HG03571 (cell line): ENCODE data around the gene PRPH2.
"Not testable (repeated sequence)": the region's sequence is repeated elsewhere in the genome, so short reads cannot be mapped to it uniquely, and the experiment has no call there.

ENCODE experiments used
- ATAC-seq: cut with Tn5 transposase; IDR thresholded peaks from one replicate; pipeline ENCODE4 v1.9.1; 2021; ENCODE audit not compliant: unreplicated experiment

PRPH2 gene

DNA sequence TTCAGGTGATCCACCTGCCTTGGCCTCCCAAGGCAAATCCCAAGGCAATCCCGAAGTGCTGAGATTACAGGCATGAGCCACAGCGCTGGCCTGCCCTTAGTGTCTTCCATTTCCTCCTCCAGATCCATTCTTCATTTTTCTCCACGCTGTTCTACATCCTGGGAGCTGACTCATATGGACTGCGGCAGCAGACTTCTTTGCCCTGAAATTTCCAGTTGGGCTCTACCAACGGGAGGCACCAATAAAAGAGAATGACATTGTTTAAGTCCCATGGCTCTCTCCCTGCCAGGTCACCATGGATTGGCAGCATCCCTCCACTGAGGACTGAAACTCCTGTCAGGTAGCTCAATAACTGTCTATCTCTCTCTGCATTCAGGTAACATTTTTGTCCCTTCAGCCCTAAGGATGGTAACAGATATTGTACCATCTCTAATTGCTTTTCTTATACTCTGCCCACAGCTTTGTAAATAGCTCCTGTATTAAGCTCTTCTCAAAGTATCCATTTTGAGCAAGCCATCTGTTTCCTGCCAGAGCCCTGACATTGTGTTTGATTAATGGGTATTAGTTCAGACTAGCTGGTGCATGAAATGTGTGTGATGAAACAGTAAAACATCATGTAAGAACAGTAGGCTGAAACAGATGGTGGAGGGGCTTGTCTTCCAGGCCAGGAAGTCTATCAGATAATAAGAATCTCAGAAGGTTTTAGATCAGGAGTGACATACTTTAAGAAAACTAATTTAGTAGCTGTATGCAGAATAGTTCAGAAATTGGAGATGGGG lies 19.9 kb upstream of the PRPH2 start:
- ATAC-seq, result no peak

DNA sequence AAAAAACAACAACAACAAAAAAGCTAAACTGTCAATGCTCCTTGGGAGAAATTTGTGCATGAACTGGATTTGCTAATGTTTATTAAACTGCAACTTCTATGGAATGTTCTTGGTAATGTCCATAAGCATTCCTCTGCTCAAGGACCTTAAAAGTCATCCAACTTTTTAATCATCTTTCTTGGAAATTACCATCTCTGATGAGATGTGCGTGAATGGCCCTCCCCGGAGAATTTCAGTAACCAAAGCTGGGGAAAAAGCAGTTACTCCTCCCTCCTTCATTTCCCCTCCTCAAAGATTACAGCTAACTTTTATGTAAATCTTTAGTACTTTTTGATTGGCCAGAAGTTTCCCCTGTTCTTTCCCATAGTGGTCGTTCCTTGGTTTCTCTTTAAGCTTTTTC lies 18.3 kb upstream of the PRPH2 start:
- ATAC-seq, result no peak

DNA sequence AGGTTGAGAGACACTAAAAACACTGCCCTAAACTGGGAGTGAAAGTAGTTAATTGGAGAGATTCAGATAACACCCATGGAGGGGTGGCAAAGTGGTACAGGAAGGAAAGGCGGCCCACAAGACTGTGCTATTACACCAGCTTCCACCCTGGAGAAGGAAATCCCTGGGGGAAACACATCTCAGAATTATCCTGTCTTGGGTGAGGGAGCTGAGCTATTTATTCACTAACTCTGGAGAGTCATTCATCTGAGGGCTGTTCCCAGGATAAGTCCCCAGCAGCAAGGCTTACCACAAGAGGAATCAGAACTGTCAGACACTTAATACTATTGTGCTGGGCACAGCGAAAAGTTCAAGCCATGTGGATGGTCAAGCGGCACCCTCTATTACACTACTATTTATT lies 13.6 kb upstream of the PRPH2 start:
- ATAC-seq, result no peak

DNA sequence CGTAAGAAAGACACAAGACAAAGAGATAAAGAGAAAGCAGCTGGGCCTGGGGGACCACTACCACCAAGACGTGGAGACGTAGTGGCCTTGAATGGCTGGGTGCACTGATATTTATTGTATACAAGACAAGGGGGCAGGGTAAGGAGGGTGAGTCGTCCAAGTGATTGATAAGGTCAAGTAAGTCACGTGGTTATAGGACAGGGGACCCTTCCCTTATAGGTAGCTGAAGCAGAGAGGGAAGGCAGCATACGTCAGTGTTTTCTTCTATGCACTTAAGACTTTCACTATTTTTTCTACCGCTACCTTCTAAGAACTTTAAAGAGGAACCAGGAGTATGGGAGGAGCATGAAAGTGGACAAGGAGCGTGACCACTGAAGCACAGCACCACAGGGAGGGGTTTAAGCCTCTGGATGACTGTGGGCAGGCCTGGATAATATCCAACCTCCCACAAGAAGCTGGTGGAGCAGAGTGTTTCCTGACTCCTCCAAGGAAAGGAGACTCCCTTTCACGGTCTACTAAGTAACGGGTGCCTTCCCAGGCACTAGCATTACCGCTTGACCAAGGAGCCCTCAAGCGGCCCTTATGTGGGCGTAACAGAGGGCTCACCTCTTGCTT lies 11.6 kb upstream of the PRPH2 start:
- ATAC-seq, result not testable (repeated sequence)

DNA sequence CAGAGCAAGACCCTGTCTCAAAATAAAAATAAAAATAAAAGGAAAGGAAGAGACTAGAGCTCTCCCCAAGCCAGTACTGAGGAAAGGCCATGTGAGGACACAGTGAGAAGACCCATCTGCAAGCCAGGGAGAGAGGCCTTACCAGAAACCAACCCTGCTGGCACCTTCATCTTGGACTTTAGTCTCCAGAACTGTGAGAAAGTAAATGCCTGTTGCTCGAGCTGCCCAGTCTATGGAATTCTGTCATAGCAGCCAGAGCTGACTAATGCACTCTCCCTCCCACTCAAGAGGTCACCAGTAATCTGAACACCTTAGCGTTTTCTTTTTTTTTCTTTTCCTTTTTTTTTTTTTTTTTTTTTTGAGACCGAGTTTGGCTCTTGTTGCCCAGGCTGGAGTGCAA lies 7.3 kb upstream of the PRPH2 start:
- ATAC-seq, result no peak

DNA sequence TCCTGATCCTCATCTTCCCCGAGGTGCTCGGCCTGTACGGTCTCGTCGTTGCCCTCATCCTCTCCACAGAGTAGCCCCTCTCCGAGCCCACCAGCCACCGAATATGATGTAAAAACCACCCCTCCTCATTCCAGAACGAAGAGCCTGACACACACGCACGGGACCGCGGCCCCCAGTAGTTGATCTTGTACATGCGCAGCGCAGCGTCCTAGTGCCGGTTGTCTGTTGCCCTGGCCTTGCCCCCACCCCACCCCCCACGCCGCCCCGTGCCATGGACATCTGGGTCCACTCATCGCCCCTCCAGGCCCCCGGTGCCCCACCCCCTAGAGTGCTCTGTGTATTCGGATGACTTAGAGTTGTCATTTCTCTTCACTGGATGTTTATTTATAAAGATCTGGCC lies 5.2 kb upstream of the PRPH2 start:
- no peak for ATAC-seq

DNA sequence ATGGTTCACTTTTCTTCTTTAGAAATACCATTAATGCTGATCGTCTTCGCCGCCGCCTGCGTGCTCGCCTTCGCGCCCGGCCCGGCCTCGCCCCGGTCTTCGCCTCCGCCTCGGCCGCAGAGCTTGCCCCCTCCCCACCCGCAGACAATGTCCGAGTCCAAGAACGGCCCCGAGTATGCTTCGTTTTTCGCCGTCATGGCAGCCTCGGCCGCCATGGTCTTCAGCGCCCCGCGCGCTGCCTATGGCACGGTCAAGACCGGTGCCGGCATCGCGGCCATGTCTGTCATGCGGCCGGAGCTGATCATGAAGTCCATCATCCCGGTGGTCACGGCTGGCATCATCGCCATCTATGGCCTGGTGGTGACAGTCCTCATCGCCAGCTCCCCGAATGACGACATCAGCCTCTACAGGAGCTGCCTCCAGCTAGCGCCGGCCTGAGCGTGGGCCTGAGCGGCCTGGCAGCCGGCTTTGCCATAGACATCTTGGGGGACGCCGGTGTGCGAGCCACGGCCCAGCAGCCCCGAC lies 4.8 kb upstream of the PRPH2 start:
- ATAC-seq, result no peak

DNA sequence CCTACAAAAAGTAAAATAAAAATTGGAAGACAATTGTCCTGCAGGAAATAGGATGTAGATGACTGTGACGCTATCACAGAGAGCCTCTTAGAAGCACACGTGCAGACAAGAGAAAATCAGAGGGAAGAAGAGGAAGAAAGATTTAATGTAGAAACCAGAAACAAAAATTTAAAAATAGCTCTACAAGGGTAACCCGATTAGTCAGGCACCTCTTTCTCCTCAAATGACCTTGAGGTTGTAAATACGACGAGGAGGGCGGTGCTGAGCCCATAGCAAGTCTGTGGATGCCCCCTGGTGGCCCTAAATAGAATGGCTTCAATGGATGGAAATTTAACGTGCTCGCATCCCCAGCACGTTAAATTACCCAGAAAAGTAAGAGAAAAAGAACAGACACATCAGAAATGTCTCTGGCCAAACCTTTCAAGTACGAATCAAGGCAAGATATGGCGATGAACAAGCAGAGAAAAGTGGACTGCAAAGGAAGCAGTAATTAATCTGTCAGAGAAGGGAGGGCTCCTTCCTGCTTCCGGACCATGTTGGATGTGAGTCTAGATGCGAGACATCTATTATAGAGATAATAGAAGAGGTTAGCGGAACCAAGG lies 4.2 kb upstream of the PRPH2 start:
- peak; percentile 62 for ATAC-seq

DNA sequence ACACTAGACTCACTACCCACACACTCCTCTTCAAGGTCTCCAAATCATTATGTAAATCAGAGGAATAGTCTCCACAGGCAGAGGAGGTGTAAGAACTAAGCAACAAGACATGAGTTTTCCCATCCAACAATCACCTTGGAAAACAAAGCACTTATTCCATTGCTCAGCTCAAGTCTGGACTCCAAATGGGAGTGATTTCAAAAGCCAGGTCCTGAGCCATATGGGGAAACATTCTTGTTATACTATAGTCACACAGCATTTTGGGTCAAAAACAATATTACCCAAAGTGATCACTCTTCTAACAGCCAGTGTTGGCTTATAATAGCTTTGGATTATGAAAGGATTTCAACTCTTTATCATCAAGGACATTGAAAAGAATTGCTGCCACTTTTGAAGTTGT lies 3.6 kb upstream of the PRPH2 start:
- no peak for ATAC-seq

DNA sequence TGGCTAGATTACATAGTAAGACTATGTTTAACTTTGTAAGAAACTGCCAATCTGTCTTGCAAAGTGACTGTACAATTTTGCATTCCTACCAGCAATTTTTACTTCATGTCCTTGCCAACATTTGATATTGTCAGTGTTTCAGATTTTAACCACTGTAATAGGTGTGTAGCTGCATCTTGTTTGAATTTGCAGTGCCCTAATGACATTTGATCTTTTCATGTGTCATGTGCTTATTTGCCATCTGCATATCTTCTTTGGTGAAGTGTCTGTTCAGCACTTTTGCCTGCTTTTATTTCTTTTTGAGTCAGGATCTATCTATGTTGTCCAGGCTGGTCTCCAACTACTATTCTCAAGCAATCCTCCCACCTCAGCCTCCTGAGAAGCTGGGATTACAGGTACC lies 2.4 kb upstream of the PRPH2 start:
- no peak for ATAC-seq

DNA sequence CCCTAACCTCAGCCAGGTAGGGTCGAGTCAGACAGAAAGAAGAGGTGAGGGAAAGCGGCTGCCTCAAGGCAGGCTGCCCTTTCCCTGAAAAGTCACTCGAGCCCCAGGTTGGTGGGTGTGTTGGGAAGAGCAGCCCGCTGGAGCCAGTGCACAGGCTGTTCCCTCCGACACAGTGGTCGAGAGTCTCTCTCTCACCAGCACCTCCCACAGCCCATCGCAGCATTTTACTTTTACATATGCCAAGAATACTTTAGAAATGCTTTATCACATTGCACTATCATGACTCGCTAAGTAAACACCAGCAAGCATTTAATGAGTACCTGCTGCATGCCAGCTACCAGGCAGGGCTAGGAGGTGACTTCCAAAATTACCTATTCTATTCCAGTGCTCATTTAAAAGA lies 1.7 kb downstream of the PRPH2 start:
- no peak for ATAC-seq

DNA sequence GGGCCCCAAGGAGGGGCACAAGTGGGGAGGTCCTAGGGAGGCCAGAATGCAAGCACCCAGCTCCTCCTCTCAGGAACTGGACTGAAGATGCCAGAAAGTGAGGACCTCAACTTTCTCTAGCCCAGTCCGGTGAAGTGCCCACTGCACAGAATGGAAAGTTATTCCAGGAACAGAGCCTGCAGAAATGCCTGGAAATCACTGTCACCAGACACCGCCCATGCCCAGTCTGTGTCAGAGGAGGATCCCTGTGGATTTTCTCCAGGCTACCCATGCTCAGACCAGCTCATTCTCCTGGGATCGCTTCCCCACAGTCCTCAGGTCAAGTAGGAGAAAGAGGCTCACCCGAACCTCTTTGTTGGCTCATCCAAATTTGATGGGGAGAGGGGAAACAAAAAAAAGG lies 6.5 kb downstream of the PRPH2 start:
- no peak for ATAC-seq

DNA sequence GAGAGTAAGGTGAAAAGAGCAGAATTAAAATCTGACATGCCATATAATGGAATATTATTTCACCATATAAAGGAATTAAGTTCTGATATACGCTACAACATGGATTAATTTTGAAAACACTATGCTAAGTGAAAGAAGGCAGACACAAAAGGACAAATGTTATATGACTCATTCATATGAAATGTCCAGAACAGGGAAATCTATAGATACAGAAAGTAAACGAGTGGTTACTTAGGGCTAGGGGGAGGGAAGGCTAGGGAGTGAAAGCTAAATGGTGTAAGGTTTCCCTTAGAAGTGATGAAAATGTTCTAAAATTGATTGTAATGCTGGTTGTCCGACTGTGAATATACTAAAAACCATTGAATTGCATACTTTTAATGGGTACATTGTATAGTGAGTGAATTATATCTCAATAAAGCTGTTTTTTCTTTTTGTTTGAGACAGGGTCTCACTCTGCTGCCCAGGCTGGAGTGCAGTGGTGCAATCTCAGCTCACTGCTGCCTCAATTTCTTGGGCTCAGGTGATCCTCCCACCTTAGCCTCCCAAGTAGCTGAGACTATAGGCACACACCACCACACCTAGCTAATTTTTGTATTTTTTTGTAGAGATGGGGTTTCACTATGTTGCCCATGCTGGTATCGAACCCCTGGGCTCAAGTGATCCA lies 8.2 kb downstream of the PRPH2 start:
- no peak for ATAC-seq

DNA sequence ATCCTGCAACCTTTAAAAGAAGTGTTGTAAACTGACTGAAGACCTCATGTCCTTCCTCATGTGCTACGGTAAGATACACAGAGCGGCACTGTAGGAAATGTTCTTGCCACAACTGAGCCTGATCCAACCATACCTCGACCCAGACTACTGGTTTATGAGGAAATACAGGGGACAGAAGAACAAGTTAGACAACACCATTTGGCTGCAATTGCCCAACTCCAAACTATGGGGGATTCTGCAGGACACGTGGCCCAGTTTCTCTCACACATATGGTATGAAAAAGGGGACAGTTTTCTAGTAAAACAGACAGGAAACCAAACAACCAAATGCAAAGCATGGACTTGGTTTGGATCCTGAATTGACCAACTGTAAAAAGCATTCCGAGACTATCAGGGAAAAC lies 10.5 kb downstream of the PRPH2 start:
- no peak for ATAC-seq

DNA sequence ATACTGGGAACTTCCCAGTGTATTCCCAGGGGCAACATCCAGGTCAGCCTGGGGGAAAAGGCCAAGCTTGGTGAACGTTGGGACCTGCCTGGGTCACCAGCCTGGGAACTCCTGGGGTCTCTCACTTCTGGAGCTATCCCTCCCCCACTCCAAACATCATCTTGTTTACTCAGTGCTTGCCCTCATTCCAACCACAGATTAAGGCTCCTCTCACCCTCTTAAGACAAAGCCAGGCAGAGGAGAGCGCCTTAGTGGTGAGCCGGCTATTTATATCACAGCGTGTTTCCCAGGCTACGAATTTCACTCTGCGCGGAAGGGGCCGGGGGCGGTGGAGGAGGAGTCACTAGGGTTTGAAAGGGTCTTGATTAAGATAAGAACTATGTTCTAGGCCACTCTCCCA lies 12.1 kb downstream of the PRPH2 start:
- ATAC-seq, result no peak

DNA sequence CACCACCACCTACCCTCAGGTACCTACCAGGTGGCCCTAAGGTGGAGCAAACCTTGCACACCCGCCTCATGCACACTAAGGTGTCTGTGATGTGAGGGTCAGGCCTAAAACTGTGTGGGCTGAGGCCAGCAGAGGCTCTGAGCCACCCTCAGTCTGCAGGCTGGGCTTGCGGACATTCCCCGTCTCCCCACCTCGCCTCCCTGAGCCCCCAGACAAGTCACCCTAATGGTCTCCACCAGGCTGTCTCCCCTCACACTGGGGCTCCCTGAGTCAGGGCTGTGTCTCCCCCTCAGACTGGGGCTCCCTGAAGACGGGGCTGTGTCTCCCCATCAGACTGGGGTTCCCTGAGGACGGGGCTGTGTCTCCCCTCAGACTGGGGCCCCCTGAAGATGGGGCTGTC lies 12.5 kb downstream of the PRPH2 start:
- ATAC-seq, result no peak

DNA sequence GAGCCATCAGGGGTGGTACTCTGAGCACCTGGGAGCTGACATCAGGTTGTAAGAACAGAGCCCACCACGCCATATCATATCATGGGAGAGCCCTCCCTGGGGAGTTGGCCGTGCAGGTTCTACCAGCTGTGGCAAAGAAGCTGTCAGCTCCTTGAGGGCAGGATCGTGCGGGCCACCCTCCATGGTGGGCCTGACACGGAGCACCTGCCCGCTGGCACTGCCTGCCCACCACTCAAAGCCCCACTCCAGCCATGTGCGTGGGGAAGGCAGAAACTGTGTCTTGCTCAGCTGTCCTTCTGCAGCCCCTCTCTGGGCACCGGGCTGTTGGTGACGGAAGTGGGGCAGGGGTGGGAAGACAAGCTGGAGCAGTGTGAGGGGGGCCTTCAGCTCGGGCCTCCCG lies 14.3 kb downstream of the PRPH2 start:
- ATAC-seq, result no peak

DNA sequence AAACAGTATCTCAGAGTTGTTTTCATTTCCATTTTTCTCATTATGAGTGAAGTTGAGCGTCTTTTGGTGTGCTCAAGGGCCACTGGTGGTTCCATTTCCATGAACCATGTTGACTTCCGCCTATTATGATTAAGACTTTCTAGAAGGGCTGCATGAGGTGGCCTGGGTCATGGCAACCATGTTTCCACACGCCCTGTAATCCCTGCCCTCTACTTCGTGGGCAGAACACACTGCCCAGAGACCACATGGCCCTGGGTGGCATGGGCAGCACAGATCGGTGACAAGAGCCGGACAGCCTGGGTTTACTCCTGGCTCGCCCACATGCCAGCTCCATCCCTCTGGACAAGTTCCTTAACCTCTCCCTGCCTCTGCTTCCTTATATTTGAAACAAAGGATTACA lies 14.8 kb downstream of the PRPH2 start:
- ATAC-seq, result no peak

DNA sequence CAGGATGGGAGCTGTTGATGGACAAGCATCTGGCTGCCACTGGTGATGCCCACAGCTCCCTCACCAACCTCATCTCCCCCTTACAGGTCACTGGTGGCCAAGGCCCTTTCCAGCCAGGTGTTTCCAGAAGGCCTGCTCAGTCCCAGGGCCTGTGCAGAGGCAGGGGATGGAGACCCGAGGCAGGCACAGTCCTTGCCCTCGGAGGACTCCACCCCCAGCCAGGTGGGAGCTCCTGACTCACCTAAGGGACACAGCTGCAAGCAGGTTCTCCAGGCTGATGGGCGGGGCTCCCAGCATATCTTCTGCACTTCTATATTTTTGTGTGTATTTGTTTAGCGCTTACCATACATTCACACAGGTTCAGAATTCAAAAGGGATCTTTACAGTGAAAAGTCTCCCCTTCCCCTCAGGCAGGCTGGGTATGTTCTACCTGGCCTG lies 17.4 kb downstream of the PRPH2 start:
- ATAC-seq, result no peak

DNA sequence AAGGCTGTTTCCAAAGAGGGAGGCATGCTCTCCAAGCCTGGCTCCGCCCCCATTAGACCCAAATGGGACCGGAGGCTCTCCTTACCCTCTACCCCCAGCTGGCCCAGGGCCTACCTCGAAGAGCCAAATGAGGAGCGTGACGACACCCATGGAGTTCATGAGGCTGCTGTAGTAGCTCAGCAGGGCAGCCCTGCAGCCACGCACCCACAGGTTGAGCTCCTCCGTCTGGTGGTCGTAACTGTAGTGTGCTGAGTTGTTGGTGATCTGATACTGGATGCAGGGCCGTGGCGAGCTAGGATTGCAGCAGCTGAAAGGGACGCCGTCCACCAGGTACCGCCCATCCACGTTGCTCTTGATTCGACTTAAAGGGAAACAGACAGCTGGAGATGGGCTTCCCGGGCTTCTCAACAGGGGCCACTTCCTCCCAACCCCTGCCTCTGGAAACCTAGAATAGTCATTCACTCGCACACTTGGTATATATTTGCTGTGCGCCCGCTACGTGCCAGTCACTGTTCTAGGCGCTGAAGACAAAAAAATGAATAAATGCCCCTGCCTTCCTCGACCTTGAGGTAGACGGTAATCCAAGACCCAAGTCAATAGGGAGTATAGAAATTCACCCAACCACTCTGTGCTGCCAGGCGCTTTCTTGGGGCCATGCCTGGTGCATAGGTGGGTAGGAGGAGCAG lies 18.0 kb downstream of the PRPH2 start:
- no peak for ATAC-seq

DNA sequence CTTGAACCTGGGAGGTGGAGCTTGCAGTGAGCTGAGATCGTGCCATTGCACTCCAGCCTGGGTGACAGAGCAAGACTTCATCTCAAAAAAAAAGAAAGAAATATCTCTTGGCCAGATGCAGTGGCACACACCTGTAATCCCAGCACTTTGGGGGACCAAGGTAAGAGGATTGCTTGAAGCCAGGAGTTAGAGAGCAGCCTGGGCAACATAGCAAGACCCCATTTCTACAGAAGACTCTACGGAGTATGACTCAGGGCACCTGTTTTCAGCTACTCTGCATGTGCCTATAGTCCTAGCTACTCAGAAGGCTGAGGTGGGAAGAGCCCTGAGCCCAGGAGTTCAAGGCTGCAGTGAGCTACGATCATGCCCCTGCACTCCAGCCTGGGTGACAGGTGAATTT lies 19.6 kb downstream of the PRPH2 start:
- not testable (repeated sequence) for ATAC-seq
